Endothelial cell of umbilical vein (primary cell): ENCODE measurements around the gene NF2. TPM values are rescaled to one million over a fixed set of nuclear protein-coding genes. Genes with fewer than 3 reads are reported as not detected.

Source experiments
- BruUV-seq: library from RNA; stranded (reverse); fragments of 400-500 nt; replicated peaks from 2 replicates; lab custom pipeline; 2021; lab: Mats Ljungman, UMichigan
- CTCF ChIA-PET: fragments of 300-600, 350-600 bp; sonication (Branson Sonifier 250); formaldehyde crosslinking; loops from one replicate; lab custom pipeline; 2021; ENCODE audit warnings: antibody characterized with exemption, inconsistent platforms; lab: Charles Lee
- POLR2A ChIA-PET: fragments of 300-600, 350-600 bp; sonication (Branson Sonifier 250); formaldehyde crosslinking; loops from one replicate; lab custom pipeline; 2021; ENCODE audit warnings: antibody characterized with exemption, inconsistent platforms; lab: Charles Lee
- DNase-seq: peaks from one replicate; pipeline ENCODE4 v3.0.0-alpha.2; 2011; ENCODE audit warnings: low read depth, low spot score
- FAIRE-seq: peaks from 2 replicates; lab custom pipeline; 2011; peaks lifted over from hg19 to GRCh38; lab: Jason Lieb, UNC
- H2AFZ ChIP-seq: 2 replicates; pipeline ENCODE4 v1.6.0; 2012; ENCODE audit warnings: low read depth, low read length, control low read depth, inconsistent platforms
- H3K27ac ChIP-seq: 2 replicates; pipeline ENCODE4 v1.5.1; 2011; ENCODE audit warnings: low read depth, mild to moderate bottlenecking, control low read depth, low read length, moderate library complexity; ENCODE audit not compliant: insufficient read depth
- H3K27me3 ChIP-seq, 2 experiments: 2 replicates each; pipeline versions ENCODE4 v1.6.0 to v1.6.1; 2011; ENCODE audit warnings: low read length in 2 of 2, mixed read lengths in 1 of 2; ENCODE audit not compliant: control insufficient read depth in 2 of 2, insufficient read depth in 2 of 2
- H3K36me3 ChIP-seq, 2 experiments: 2 replicates in 1 of 2; 3 replicates in 1 of 2; pipeline ENCODE4 v1.5.1; 2011; ENCODE audit warnings: low read length in 2 of 2, mild to moderate bottlenecking in 1 of 2, moderate library complexity in 1 of 2; ENCODE audit not compliant: control insufficient read depth in 2 of 2, insufficient read depth in 2 of 2; ENCODE audit errors: extremely low read depth in 1 of 2
- H3K4me1 ChIP-seq: 3 replicates; pipeline ENCODE4 v1.5.1; 2011; ENCODE audit warnings: mild to moderate bottlenecking, low read length; ENCODE audit not compliant: control insufficient read depth, insufficient read depth; ENCODE audit errors: extremely low read depth
- H3K4me2 ChIP-seq: 2 replicates; pipeline ENCODE4 v1.6.1; 2011; ENCODE audit warnings: low read length, control low read depth, mixed read lengths; ENCODE audit not compliant: insufficient read depth
- H3K4me3 ChIP-seq, 3 experiments: fragments of 200-600 bp in 1 of 3; sonication (generic), shearing (Covaris generic) in 1 of 3; replicated peaks in 1 of 3; 2 replicates each; pipeline ENCODE4 v1.5.1; 2011 to 2016; ENCODE audit warnings: control low read depth in 3 of 3, low read length in 3 of 3, mild to moderate bottlenecking in 2 of 3, inconsistent platforms in 1 of 3, low read depth in 1 of 3, moderate library complexity in 1 of 3; ENCODE audit not compliant: insufficient read depth in 1 of 3
- H3K79me2 ChIP-seq: 2 replicates; pipeline ENCODE4 v1.6.0; 2012; ENCODE audit warnings: low read length, inconsistent platforms; ENCODE audit not compliant: control insufficient read depth, insufficient read depth
- H3K9ac ChIP-seq: replicated peaks from 2 replicates; pipeline ENCODE3; 2011; ENCODE audit warnings: low read length, control low read depth; ENCODE audit not compliant: insufficient read depth; ENCODE audit errors: extremely low read depth
- H3K9me1 ChIP-seq: replicated peaks from 3 replicates; pipeline ENCODE4 v1.6.0; 2011; ENCODE audit warnings: mild to moderate bottlenecking, low read length; ENCODE audit not compliant: control insufficient read depth, insufficient read depth; ENCODE audit errors: extremely low read depth
- H3K9me3 ChIP-seq: replicated peaks from 2 replicates; pipeline ENCODE4 v1.5.1; 2012; ENCODE audit warnings: low read length, inconsistent platforms; ENCODE audit not compliant: control insufficient read depth, insufficient read depth
- H4K20me1 ChIP-seq: replicated peaks from 2 replicates; pipeline ENCODE3; 2011; ENCODE audit warnings: mild to moderate bottlenecking, low read length; ENCODE audit not compliant: control insufficient read depth, insufficient read depth; ENCODE audit errors: extremely low read depth
- EZH2 ChIP-seq: IDR thresholded peaks from 2 replicates; pipeline ENCODE4 v1.6.1; 2012; ENCODE audit warnings: borderline replicate concordance, low read depth, mild to moderate bottlenecking, moderate library complexity, low read length, inconsistent platforms; ENCODE audit not compliant: severe bottlenecking
- FOS ChIP-seq: IDR thresholded peaks from 2 replicates; pipeline ENCODE4 v1.6.1; 2011; ENCODE audit warnings: mild to moderate bottlenecking, low read length, moderate library complexity, borderline replicate concordance; ENCODE audit not compliant: insufficient read depth
- GATA2 ChIP-seq: IDR thresholded peaks from 2 replicates; pipeline ENCODE4 v1.7.0; 2011; ENCODE audit warnings: low read depth, mild to moderate bottlenecking, moderate library complexity, mixed read lengths, low read length; ENCODE audit not compliant: insufficient read length, insufficient read depth
- JUN ChIP-seq: IDR thresholded peaks from 2 replicates; pipeline ENCODE4 v1.6.1; 2011; ENCODE audit warnings: borderline replicate concordance, low read depth; ENCODE audit not compliant: insufficient read length, insufficient read depth
- MYC ChIP-seq: IDR thresholded peaks from one replicate; pipeline ENCODE4 v1.6.1; 2011; ENCODE audit warnings: mild to moderate bottlenecking, low read depth, low read length
- POLR2A ChIP-seq: IDR thresholded peaks from 2 replicates; pipeline ENCODE4 v1.6.1; 2012; ENCODE audit warnings: low read depth, mild to moderate bottlenecking, control low read depth, low read length
- POLR2AphosphoS5 ChIP-seq: IDR thresholded peaks from 2 replicates; pipeline ENCODE4 v1.6.1; 2012; ENCODE audit warnings: low read depth, mild to moderate bottlenecking, control low read depth, low read length, moderate library complexity; ENCODE audit not compliant: insufficient read depth
- dilution Hi-C: fragments of 300-500 bp; cut with MboI; formaldehyde crosslinking; loops from one replicate; pipeline ENCODE4 v1.15.0; 2019; ENCODE audit warnings: low sequenced_read_pairs; ENCODE audit not compliant: extremely low pct_ligation_motif_present
- intact Hi-C: fragments of 100-400 bp; cut with micrococcal nuclease; formaldehyde crosslinking; loops from one replicate; pipeline ENCODE4 v1.10.0; 2022
- polyA plus RNA-seq, 4 experiments: library from polyadenylated mRNA; depleted of rRNA in 3 of 4; stranded (reverse) in 3 of 4; unstranded in 1 of 4; fragments of >200 nt; gene quantifications; 2 replicates each; pipeline versions ENCODE4 v1.2.1 to v1.2.3, GENCODE V29; 2011 to 2012; ENCODE audit warnings: missing spikeins in 1 of 4
- total RNA-seq: library from RNA; stranded (reverse); gene quantifications from 2 replicates; pipeline ENCODE4 v1.2.3, GENCODE V29; 2021
- TF ChIP-seq, protein P1 (sequence below): IDR thresholded peaks from 2 replicates; pipeline ENCODE4 v1.6.1; 2011; ENCODE audit not compliant: insufficient read depth, insufficient read length
- TF ChIP-seq, protein P2 (sequence below), 2 donors: IDR thresholded peaks; 1 replicate in 1 of 2; 2 replicates in 1 of 2; pipeline ENCODE4 v1.5.1; 2011; ENCODE audit warnings: low read length in 2 of 2, mild to moderate bottlenecking in 2 of 2, moderate library complexity in 2 of 2, control low read depth in 1 of 2, inconsistent platforms in 1 of 2, low read depth in 1 of 2; ENCODE audit not compliant: insufficient read depth in 1 of 2; ENCODE audit errors: extremely low read depth in 1 of 2

NF2 gene
- total and polyA plus RNA-seq, 2 donors (not counting 3 experiments of a cell fraction or from before 2014, with no cell fraction given): 27.8 to 115 TPM

DNA sequence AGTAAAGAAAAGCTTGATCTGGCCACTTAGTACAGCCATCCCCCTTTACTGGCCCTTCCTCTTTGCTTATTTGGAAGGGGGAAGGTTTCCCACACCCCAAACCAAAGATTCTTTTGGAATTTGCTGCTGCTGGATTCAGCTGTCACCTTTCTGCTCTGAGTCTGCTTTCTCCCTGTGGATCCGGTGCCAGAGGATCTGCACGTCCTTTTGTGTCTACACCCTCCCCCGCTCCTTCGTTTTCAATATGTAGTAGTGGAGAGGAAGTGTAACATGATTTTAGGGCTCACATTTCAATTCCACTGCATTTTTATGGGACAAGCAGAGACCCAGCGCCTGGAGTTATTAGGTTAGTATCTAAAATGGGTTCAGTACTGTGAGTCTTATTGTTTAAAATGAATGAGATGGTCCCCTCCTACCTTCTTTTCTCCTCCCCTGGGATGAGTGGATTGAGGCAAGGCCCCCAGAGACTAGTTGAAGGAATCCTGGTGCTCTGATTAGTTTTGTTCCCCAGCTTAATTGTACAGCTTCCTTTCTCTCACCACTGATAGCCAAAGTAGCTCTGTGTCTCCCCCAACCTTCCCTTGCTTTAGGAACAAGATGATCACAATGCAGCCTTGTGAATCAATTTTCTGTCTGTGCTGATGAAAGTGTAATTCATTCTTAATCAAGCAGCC is 85.9 kb downstream of the NF2 start:
- Histone ChIP-seq H4K20me1 (no peaks in the 10 kb centered on the region), H2AFZ (no peak overlapping the region), H3K27ac (no peak overlapping the region), H3K9me1 (no peaks in the 10 kb centered on the region), H3K27me3 (no peaks in the 10 kb centered on the region), H3K36me3 (peaks cover 2 to 21% of the 10 kb centered on the region in 2 experiments), H3K9ac (no peak overlapping the region), H3K79me2 (no peaks in the 10 kb centered on the region), H3K4me3 (no peak overlapping the region), H3K4me1 (no peaks in the 10 kb centered on the region), H3K9me3 (no peaks in the 10 kb centered on the region), H3K4me2 (no peak overlapping the region)
- FAIRE-seq (no peak), DNase-seq (no peak)
- dilution Hi-C loops: no loop called here
- ChIA-PET CTCF (interaction anchor here (0.6 to 7.0 kb wide), 50 partner anchors 9 to 418 kb away, joined by 3 to 92 read pairs (median 4); partner anchors contain the start of gene ZMAT5), POLR2A (no interaction called here)
- intact Hi-C loops: loop anchor here (2.0 kb wide), 1 partner anchor 399 kb away; no protein-coding TSS in a partner anchor
- TF ChIP-seq MYC (no peak), GATA2 (no peak), EZH2 (no peak), JUN (no peak), FOS (no peak), POLR2A (no peak), POLR2AphosphoS5 (no peak)
- TF ChIP-seq, protein P1, sequence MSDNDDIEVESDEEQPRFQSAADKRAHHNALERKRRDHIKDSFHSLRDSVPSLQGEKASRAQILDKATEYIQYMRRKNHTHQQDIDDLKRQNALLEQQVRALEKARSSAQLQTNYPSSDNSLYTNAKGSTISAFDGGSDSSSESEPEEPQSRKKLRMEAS: no peak
- TF ChIP-seq, protein P2, sequence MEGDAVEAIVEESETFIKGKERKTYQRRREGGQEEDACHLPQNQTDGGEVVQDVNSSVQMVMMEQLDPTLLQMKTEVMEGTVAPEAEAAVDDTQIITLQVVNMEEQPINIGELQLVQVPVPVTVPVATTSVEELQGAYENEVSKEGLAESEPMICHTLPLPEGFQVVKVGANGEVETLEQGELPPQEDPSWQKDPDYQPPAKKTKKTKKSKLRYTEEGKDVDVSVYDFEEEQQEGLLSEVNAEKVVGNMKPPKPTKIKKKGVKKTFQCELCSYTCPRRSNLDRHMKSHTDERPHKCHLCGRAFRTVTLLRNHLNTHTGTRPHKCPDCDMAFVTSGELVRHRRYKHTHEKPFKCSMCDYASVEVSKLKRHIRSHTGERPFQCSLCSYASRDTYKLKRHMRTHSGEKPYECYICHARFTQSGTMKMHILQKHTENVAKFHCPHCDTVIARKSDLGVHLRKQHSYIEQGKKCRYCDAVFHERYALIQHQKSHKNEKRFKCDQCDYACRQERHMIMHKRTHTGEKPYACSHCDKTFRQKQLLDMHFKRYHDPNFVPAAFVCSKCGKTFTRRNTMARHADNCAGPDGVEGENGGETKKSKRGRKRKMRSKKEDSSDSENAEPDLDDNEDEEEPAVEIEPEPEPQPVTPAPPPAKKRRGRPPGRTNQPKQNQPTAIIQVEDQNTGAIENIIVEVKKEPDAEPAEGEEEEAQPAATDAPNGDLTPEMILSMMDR (IDR thresholded peaks at IDR 0.05; ENCODE audit: extremely low read depth in 1 of 2, insufficient read depth in 1 of 2, low read depth in 1 of 2, low read length in 2 of 2): no peak
- BruUV-seq: no TSS peak
